HEK293 (cell line): ENCODE results near the gene MTOR.
"Not testable (repeated sequence)": the region's sequence is repeated elsewhere in the genome, so short reads cannot be mapped to it uniquely, and the experiment has no call there.

Source experiments
- CTCF ChIA-PET: fragments of 350-600 bp; formaldehyde crosslinking; extraction: SDS; loops from one replicate; lab custom pipeline; 2021; ENCODE audit warnings: antibody characterized with exemption; lab: Yijun Ruan, JAX
- POLR2A ChIA-PET: fragments of 300-600 bp; formaldehyde crosslinking; extraction: SDS; loops from one replicate; lab custom pipeline; 2020; ENCODE audit warnings: antibody characterized with exemption, inconsistent platforms; lab: Yijun Ruan, JAX
- H3K27ac ChIP-seq: fragments of 200-500 bp; sonication (Bioruptor generic); 2 replicates; pipeline ENCODE4 v1.5.1; 2014; ENCODE audit warnings: low read depth, low read length, control low read depth, inconsistent platforms; ENCODE audit errors: extremely low read depth
- H3K36me3 ChIP-seq, 2 experiments: fragments of 200-500 bp in 1 of 2; sonication (Bioruptor generic) in 1 of 2; 1 replicate in 1 of 2; 2 replicates in 1 of 2; pipeline ENCODE4 v1.5.1; 2014 to 2017; ENCODE audit warnings: inconsistent platforms in 2 of 2, low read length in 2 of 2; ENCODE audit not compliant: control insufficient read depth in 2 of 2, insufficient read depth in 1 of 2
- H3K4me1 ChIP-seq: fragments of 200-500 bp; sonication (Bioruptor generic); 2 replicates; pipeline ENCODE4 v1.5.1; 2014; ENCODE audit warnings: mild to moderate bottlenecking, low read length, inconsistent platforms; ENCODE audit not compliant: control insufficient read depth, insufficient read depth
- H3K4me3 ChIP-seq: 2 replicates; pipeline ENCODE4 v1.5.1; 2011; ENCODE audit warnings: low read depth, mild to moderate bottlenecking, control low read depth, low read length, moderate library complexity
- H3K9me3 ChIP-seq: fragments of 200-500 bp; sonication (Bioruptor generic); 2 replicates; pipeline ENCODE4 v1.5.1; 2014; ENCODE audit warnings: low read depth, low read length, inconsistent platforms; ENCODE audit not compliant: control insufficient read depth, insufficient read depth
- BCL11A ChIP-seq: fragments of 450-650 bp; formaldehyde crosslinking; IDR thresholded peaks from 2 replicates; pipeline ENCODE4 v1.5.1; 2016; ENCODE audit warnings: low read depth, missing biosample characterization, missing genetic modification characterization
- BCL11B ChIP-seq: fragments of 450-650 bp; formaldehyde crosslinking; IDR thresholded peaks from 2 replicates; pipeline ENCODE4 v1.5.1; 2016; ENCODE audit warnings: low read depth, missing biosample characterization, missing genetic modification characterization
- GLI2 ChIP-seq: fragments of 450-650 bp; formaldehyde crosslinking; IDR thresholded peaks from 2 replicates; pipeline ENCODE4; 2017; ENCODE audit warnings: missing biosample characterization, missing genetic modification characterization, low read depth, borderline replicate concordance
- MZF1 ChIP-seq: fragments of 450-650 bp; formaldehyde crosslinking; IDR thresholded peaks from 2 replicates; pipeline ENCODE4 v1.5.1; 2017; ENCODE audit warnings: missing biosample characterization, missing genetic modification characterization, borderline replicate concordance
- PRDM10 ChIP-seq: fragments of 450-650 bp; formaldehyde crosslinking; IDR thresholded peaks from 2 replicates; pipeline ENCODE4 v1.5.1; 2016; ENCODE audit warnings: missing biosample characterization, missing genetic modification characterization
- WT1 ChIP-seq: fragments of 450-650 bp; formaldehyde crosslinking; IDR thresholded peaks from 2 replicates; pipeline ENCODE4 v1.5.1; 2016; ENCODE audit warnings: missing biosample characterization, missing genetic modification characterization
- YY1 ChIP-seq: fragments of 450-650 bp; formaldehyde crosslinking; IDR thresholded peaks from 2 replicates; pipeline ENCODE4 v1.5.1; 2018; ENCODE audit warnings: missing biosample characterization, missing genetic modification characterization
- ZNF121 ChIP-seq: fragments of 450-650 bp; formaldehyde crosslinking; IDR thresholded peaks from 2 replicates; pipeline ENCODE4 v1.5.1; 2016; ENCODE audit warnings: missing biosample characterization, missing genetic modification characterization
- ZNF157 ChIP-seq: fragments of 450-650 bp; formaldehyde crosslinking; IDR thresholded peaks from 2 replicates; pipeline ENCODE4 v1.5.1; 2016; ENCODE audit warnings: missing biosample characterization, missing genetic modification characterization
- ZNF394 ChIP-seq: fragments of 450-650 bp; formaldehyde crosslinking; IDR thresholded peaks from 2 replicates; pipeline ENCODE4 v1.5.1; 2016; ENCODE audit warnings: missing biosample characterization, missing genetic modification characterization, mild to moderate bottlenecking, moderate library complexity, borderline replicate concordance
- ZNF514 ChIP-seq: fragments of 450-650 bp; formaldehyde crosslinking; IDR thresholded peaks from 2 replicates; pipeline ENCODE4 v1.5.1; 2016; ENCODE audit warnings: missing biosample characterization, missing genetic modification characterization
- ZNF555 ChIP-seq: fragments of 450-650 bp; formaldehyde crosslinking; conservative IDR thresholded peaks from 2 replicates; pipeline ENCODE4 v1.5.1; 2017; ENCODE audit warnings: missing biosample characterization, mild to moderate bottlenecking, missing genetic modification characterization, inconsistent platforms
- ZNF621 ChIP-seq: fragments of 450-650 bp; formaldehyde crosslinking; IDR thresholded peaks from 2 replicates; pipeline ENCODE4 v1.5.1; 2017; ENCODE audit warnings: missing biosample characterization, missing genetic modification characterization

Gene MTOR

GRCh38 chr1:11105586-11105985, 156.8 kb downstream of the MTOR start (continued):
- TF ChIP-seq BCL11B (no peak), ZNF514 (tag by site-specific recombination) (no peak), WT1 (tag by site-specific recombination) (no peak), BCL11A (tag by site-specific recombination) (no peak), ZNF394 (tag by site-specific recombination) (no peak)

- Histone ChIP-seq H3K4me3 (no peak overlapping the region), H3K9me3 (no peaks in the 10 kb centered on the region), H3K4me1 (peaks cover 3% of the 10 kb centered on the region; the same call in 1 of the 2 replicates), H3K36me3 (peaks cover 14 to 30% of the 10 kb centered on the region in 2 experiments), H3K27ac (no peak overlapping the region)
- ChIA-PET POLR2A (interaction anchor here (0.9 kb wide), 1 partner anchor 31 kb away, joined by 3 read pairs; no protein-coding TSS in a partner anchor), CTCF (interaction anchor here (1.3 kb wide), 1 partner anchor 64 kb away, joined by 3 read pairs; no protein-coding TSS in a partner anchor)
- TF ChIP-seq ZNF157 (tag by site-specific recombination): no peak
- TF ChIP-seq ZNF555 (tag by site-specific recombination): no peak
- TF ChIP-seq PRDM10 (tag by site-specific recombination): peak; percentile 62
Observed at GRCh38 chr1:11101347-11101746, 161.0 kb downstream of the MTOR start.

GRCh38 chr1:11100806-11101205, 161.5 kb downstream of the MTOR start:
- H3K9me3 ChIP-seq, H3K27ac ChIP-seq, H3K4me1 ChIP-seq, POLR2A ChIA-PET, H3K4me3 ChIP-seq: not testable (repeated sequence)
- peak; percentile 55; the same call in 1 of the 2 replicates for TF ChIP-seq ZNF121
- H3K36me3 ChIP-seq: peaks cover 19 to 30% of the 10 kb centered on the region in 2 experiments
- CTCF ChIA-PET: interaction anchor here (0.7 to 1.5 kb wide), 2 partner anchors 66 to 142 kb away, joined by 3 read pairs; no protein-coding TSS in a partner anchor

GRCh38 chr1:11100149-11100493, 162.2 kb downstream of the MTOR start:
- ChIA-PET POLR2A (interaction anchor here (0.8 to 2.1 kb wide), 7 partner anchors 13 to 172 kb away, joined by 3 to 6 read pairs (median 4); partner anchors contain the start of gene SRM), CTCF (interaction anchor here (0.7 to 2.4 kb wide), 4 partner anchors 16 to 143 kb away, joined by 3 to 16 read pairs (median 4); no protein-coding TSS in a partner anchor)
- Histone ChIP-seq H3K4me3 (peak overlapping the region; percentile 76), H3K4me1 (peaks cover 3% of the 10 kb centered on the region; the same call in 1 of the 2 replicates), H3K9me3 (no peaks in the 10 kb centered on the region), H3K36me3 (peaks cover 26 to 30% of the 10 kb centered on the region in 2 experiments), H3K27ac (peak overlapping the region; percentile 89; the same call in 1 of the 2 replicates)
- no peak for TF ChIP-seq GLI2
- TF ChIP-seq MZF1 (tag by site-specific recombination): no peak
- TF ChIP-seq YY1 (tag by site-specific recombination): no peak
- no peak for TF ChIP-seq ZNF621 (tag by site-specific recombination)
